Erythroblast (primary cell): ENCODE measurements around the gene SGCA.

ENCODE experiments used
- GATA1 ChIP-seq: IDR thresholded peaks from 2 replicates; pipeline ENCODE4 v1.6.1; 2011; ENCODE audit warnings: low read depth, mild to moderate bottlenecking, control low read depth, low read length, moderate library complexity
- POLR2A ChIP-seq: IDR thresholded peaks from 2 replicates; pipeline ENCODE4 v1.6.1; 2011; ENCODE audit warnings: mild to moderate bottlenecking, low read length

DNA sequence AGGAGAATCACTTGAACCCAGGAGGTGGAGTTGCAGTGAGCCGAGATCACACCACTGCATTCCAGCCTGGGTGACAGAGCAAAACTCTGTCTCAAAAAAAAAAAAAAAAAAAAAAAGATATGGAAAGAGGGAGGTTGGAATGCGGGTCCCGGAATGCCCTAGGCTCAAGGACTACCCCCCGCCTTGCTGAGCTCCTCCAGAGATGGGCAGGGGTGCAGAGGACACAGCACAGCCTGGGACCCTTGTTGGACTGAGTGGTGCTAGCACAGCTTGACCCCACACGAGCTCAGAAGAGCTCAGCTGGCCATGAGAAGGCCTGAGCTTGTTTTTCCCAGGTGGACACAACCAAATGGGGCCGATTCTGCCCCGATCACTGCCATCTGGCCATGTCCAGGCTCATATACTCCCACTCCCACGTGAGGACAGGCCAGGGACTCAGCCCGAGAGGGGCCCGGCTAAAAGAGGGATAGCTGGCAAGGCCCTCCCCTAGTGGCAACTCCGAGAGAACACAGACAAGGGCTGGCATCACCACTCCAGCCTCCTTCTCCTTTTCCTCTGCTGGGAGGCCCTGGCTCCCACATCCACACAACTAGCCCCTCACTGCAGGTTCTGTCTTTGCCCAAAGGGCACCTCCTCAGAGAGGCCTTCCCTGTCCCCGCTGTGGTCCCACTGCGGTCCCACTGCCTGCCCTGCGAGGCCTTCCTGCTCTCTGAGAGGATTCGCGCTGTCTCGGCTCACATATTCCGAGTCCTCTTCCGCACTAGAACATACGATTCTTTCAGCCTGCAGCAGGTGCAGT is 11.0 kb downstream of the SGCA start:
- TF ChIP-seq POLR2A = no peak
- TF ChIP-seq GATA1 = no peak
